ENCODE results near the gene RUNX1.

DNA sequence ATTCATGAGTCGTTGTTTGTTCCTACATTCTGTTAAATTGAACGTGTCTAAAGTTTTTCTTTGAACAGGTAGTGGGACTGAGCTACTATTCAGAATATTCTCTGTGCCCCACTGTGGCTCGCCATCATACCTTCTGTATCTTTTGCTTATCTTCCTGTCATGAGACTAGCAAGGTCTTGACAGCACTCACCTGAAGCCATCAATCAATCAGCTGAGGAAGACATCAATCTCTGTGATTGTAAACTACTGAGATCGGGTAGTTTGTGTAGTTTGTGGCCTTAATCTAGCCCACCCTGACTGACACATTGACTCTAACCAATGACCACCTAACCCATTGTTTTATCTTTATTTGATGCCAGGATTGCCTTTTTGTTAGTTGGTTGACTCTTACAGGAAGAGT, 17.7 kb upstream of the RUNX1 start:
- TF ChIP-seq CTCF (IDR thresholded peaks at IDR 0.05; ENCODE audit: low read depth, low read length) = no peak
- TF ChIP-seq POLR2A (IDR thresholded peaks at IDR 0.05; ENCODE audit: extremely low read depth, insufficient read length) = no peak
- TF ChIP-seq, protein P1, sequence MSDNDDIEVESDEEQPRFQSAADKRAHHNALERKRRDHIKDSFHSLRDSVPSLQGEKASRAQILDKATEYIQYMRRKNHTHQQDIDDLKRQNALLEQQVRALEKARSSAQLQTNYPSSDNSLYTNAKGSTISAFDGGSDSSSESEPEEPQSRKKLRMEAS (IDR thresholded peaks at IDR 0.05; ENCODE audit: low read depth, low read length) = no peak
- no peak for TF ChIP-seq MYC (IDR thresholded peaks at IDR 0.05; ENCODE audit: low read depth, low read length)
